Activated CD4-positive, alpha-beta T cell treated with anti-CD3 and anti-CD28 coated beads, Interleukin-2, amount 50 U/mL, for 48 hours (primary cell): Measurements from ENCODE around the gene EFCAB11.
A peak's percentile ranks its signal among the peaks of the same experiment; 100 is the strongest.

Source experiments
- DNase-seq, 2 experiments: peaks; one replicate each; pipeline ENCODE4 v3.0.0-alpha.2; 2020

The EFCAB11 gene

GRCh38 chr14:89956661-89957009 is 2.1 kb upstream of the EFCAB11 start:
- DNase-seq = no peak

- peak; percentile 95 to 96 for DNase-seq
Observed at GRCh38 chr14:89955745-89956660, 1.5 kb upstream of the EFCAB11 start, which contains the start of gene TDP1. TSS of gene TDP1 (plus strand) at chr14:89955927. CDS start at chr14:89963115, 7,188 bp downstream.

GRCh38 chr14:89955022-89955744 is 653 bp upstream of the EFCAB11 start:
- no peak for DNase-seq

- no peak for DNase-seq
Observed at GRCh38 chr14:89953602-89954001, 928 bp downstream of the EFCAB11 start.

- no peak for DNase-seq
Observed at GRCh38 chr14:89952576-89952975, 2.0 kb downstream of the EFCAB11 start.

- no peak for DNase-seq
Observed at GRCh38 chr14:89947344-89947743, 7.2 kb downstream of the EFCAB11 start.

- DNase-seq = peak in 1 of 2 experiments; percentile 17
Observed at GRCh38 chr14:89941830-89942377, 12.6 kb downstream of the EFCAB11 start.

GRCh38 chr14:89936654-89937185 is 17.8 kb downstream of the EFCAB11 start:
- no peak for DNase-seq

GRCh38 chr14:89933002-89933401 is 21.5 kb downstream of the EFCAB11 start:
- DNase-seq = no peak

- no peak for DNase-seq
Observed at GRCh38 chr14:89927186-89927865, 27.2 kb downstream of the EFCAB11 start.

GRCh38 chr14:89926694-89927093 is 27.8 kb downstream of the EFCAB11 start:
- DNase-seq = no peak

- no peak for DNase-seq
Observed at GRCh38 chr14:89924268-89924667, 30.3 kb downstream of the EFCAB11 start.

- DNase-seq = no peak
Observed at GRCh38 chr14:89922031-89922907, 32.3 kb downstream of the EFCAB11 start.

- DNase-seq = no peak
Observed at GRCh38 chr14:89921346-89921745, 33.2 kb downstream of the EFCAB11 start.

- no peak for DNase-seq
Observed at GRCh38 chr14:89920056-89920455, 34.5 kb downstream of the EFCAB11 start.

GRCh38 chr14:89918721-89919120 is 35.8 kb downstream of the EFCAB11 start:
- DNase-seq = no peak

- DNase-seq = peak; percentile 64 to 70
Observed at GRCh38 chr14:89915114-89915878, 39.2 kb downstream of the EFCAB11 start.

- DNase-seq = no peak
Observed at GRCh38 chr14:89912667-89913211, 41.8 kb downstream of the EFCAB11 start.

GRCh38 chr14:89912221-89912620 is 42.3 kb downstream of the EFCAB11 start:
- no peak for DNase-seq
